IMR-90 (cell line): ENCODE results near the gene NUDCD3. TPM values are rescaled to one million over a fixed set of nuclear protein-coding genes. Genes with fewer than 3 reads are reported as not detected.

Source experiments
- ATAC-seq: fragments of 200-7000 bp; cut with Tn5 transposase; 2 replicates; pipeline ENCODE4 v1.9.1; 2020; ENCODE audit warnings: low read depth, mild to moderate bottlenecking, moderate library complexity
- BruUV-seq: library from RNA; stranded (reverse); fragments of 400-500 nt; replicated peaks from 2 replicates; lab custom pipeline; 2021; lab: Mats Ljungman, UMichigan
- CTCF ChIA-PET: fragments of 300-600 bp; formaldehyde crosslinking; extraction: SDS; loops from one replicate; lab custom pipeline; 2021; ENCODE audit warnings: antibody characterized with exemption; lab: Yijun Ruan, JAX
- POLR2A ChIA-PET: fragments of 300-600 bp; sonication (Branson Sonifier 250); formaldehyde crosslinking; loops from one replicate; lab custom pipeline; 2022; ENCODE audit warnings: antibody characterized with exemption; ENCODE audit not compliant: unreplicated experiment; lab: Charles Lee
- DNase-seq: peaks from one replicate; pipeline ENCODE4 v3.0.0; 2013
- H2AFZ ChIP-seq: replicated peaks from 2 replicates; pipeline ENCODE3; 2013; ENCODE audit warnings: low read length, mild to moderate bottlenecking; ENCODE audit not compliant: poor library complexity
- H2AK5ac ChIP-seq: 2 replicates; pipeline ENCODE4 v1.6.1; 2013; ENCODE audit warnings: low read depth, low read length, inconsistent platforms
- H2AK9ac ChIP-seq: replicated peaks from 2 replicates; pipeline ENCODE3; 2013; ENCODE audit warnings: mild to moderate bottlenecking, low read depth, low read length, moderate library complexity; ENCODE audit not compliant: poor library complexity
- H2BK120ac ChIP-seq: 2 replicates; pipeline ENCODE4 v1.6.1; 2013; ENCODE audit warnings: low read depth, low read length, inconsistent platforms
- H2BK15ac ChIP-seq: 3 replicates; pipeline ENCODE4 v1.6.1; 2013; ENCODE audit warnings: low read depth, low read length, inconsistent platforms
- H2BK20ac ChIP-seq: 2 replicates; pipeline ENCODE4 v1.6.1; 2013; ENCODE audit warnings: low read depth, mild to moderate bottlenecking, inconsistent platforms, low read length, moderate library complexity
- H2BK5ac ChIP-seq: 2 replicates; pipeline ENCODE4 v1.6.1; 2013; ENCODE audit warnings: mild to moderate bottlenecking, low read depth, low read length, inconsistent platforms; ENCODE audit not compliant: poor library complexity, severe bottlenecking
- H3K14ac ChIP-seq: replicated peaks from 2 replicates; pipeline ENCODE4 v1.6.1; 2013; ENCODE audit warnings: low read depth, low read length, inconsistent platforms
- H3K18ac ChIP-seq: 2 replicates; pipeline ENCODE4 v1.6.1; 2013; ENCODE audit warnings: low read depth, low read length, control low read depth
- H3K23ac ChIP-seq: 2 replicates; pipeline ENCODE4 v1.6.1; 2013; ENCODE audit warnings: low read depth, low read length, inconsistent platforms
- H3K27ac ChIP-seq: 2 replicates; pipeline ENCODE4 v1.5.1; 2013; ENCODE audit warnings: mild to moderate bottlenecking, control low read depth, low read length; ENCODE audit not compliant: insufficient read depth
- H3K27me3 ChIP-seq: 2 replicates; pipeline ENCODE4 v1.6.1; 2013; ENCODE audit warnings: low read length; ENCODE audit not compliant: control insufficient read depth, insufficient read depth
- H3K36me3 ChIP-seq: 2 replicates; pipeline ENCODE4 v1.6.1; 2013; ENCODE audit warnings: low read length, mixed read lengths; ENCODE audit not compliant: control insufficient read depth, insufficient read depth
- H3K4ac ChIP-seq: 2 replicates; pipeline ENCODE4 v1.6.1; 2013; ENCODE audit warnings: low read depth, low read length, inconsistent platforms
- H3K4me1 ChIP-seq: 2 replicates; pipeline ENCODE4 v1.6.1; 2013; ENCODE audit warnings: low read length, mixed read lengths; ENCODE audit not compliant: control insufficient read depth, insufficient read depth
- H3K4me2 ChIP-seq: 2 replicates; pipeline ENCODE4 v1.6.1; 2013; ENCODE audit warnings: low read depth, mild to moderate bottlenecking, control low read depth, low read length, moderate library complexity
- H3K4me3 ChIP-seq: 2 replicates; pipeline ENCODE4 v1.5.1; 2013; ENCODE audit warnings: low read depth, mild to moderate bottlenecking, control low read depth, low read length, moderate library complexity; ENCODE audit not compliant: insufficient read depth
- H3K56ac ChIP-seq: 2 replicates; pipeline ENCODE4 v1.6.1; 2013; ENCODE audit warnings: low read length, inconsistent platforms; ENCODE audit not compliant: insufficient read depth; ENCODE audit errors: extremely low read depth
- H3K79me1 ChIP-seq, 2 experiments: 2 replicates each; pipeline ENCODE4 v1.6.1; 2013; ENCODE audit warnings: low read length in 2 of 2, inconsistent platforms in 1 of 2, low read depth in 1 of 2
- H3K9ac ChIP-seq: 2 replicates; pipeline ENCODE4 v1.6.1; 2013; ENCODE audit warnings: low read depth, low read length, control low read depth
- H3K9me1 ChIP-seq: 2 replicates; pipeline ENCODE4 v1.6.1; 2013; ENCODE audit warnings: low read length, inconsistent platforms; ENCODE audit not compliant: insufficient read depth
- H3K9me3 ChIP-seq: 2 replicates; pipeline ENCODE4 v1.6.1; 2013; ENCODE audit warnings: low read length; ENCODE audit not compliant: control insufficient read depth, insufficient read depth
- H4K20me1 ChIP-seq: 2 replicates; pipeline ENCODE4 v1.6.1; 2013; ENCODE audit warnings: low read length, inconsistent platforms; ENCODE audit not compliant: insufficient read depth
- H4K5ac ChIP-seq: 2 replicates; pipeline ENCODE4 v1.6.1; 2013; ENCODE audit warnings: mild to moderate bottlenecking, low read depth, low read length, control low read depth
- H4K8ac ChIP-seq, 2 experiments: 2 replicates each; pipeline ENCODE4 v1.6.1; 2013; ENCODE audit warnings: low read depth in 2 of 2, low read length in 2 of 2, control low read depth in 1 of 2, inconsistent platforms in 1 of 2
- H4K91ac ChIP-seq: 2 replicates; pipeline ENCODE4 v1.6.1; 2013; ENCODE audit warnings: low read depth, low read length, inconsistent platforms; ENCODE audit not compliant: insufficient read depth
- BHLHE40 ChIP-seq: fragments of 150-350 bp; IDR thresholded peaks from 2 replicates; pipeline ENCODE4 v1.6.1; 2016; ENCODE audit warnings: mild to moderate bottlenecking, low read depth, low read length
- CEBPB ChIP-seq: IDR thresholded peaks from 2 replicates; pipeline ENCODE4 v1.6.1; 2012; ENCODE audit warnings: low read depth, low read length, improper control_type of control experiment
- FOS ChIP-seq: fragments of 150-350 bp; IDR thresholded peaks from 2 replicates; pipeline ENCODE4 v1.6.1; 2016; ENCODE audit warnings: low read depth, low read length
- MXI1 ChIP-seq: IDR thresholded peaks from 2 replicates; pipeline ENCODE4 v1.6.1; 2012; ENCODE audit warnings: low read depth, mild to moderate bottlenecking, low read length, moderate library complexity, borderline replicate concordance
- RFX5 ChIP-seq: IDR thresholded peaks from 2 replicates; pipeline ENCODE4 v1.8.0; 2012; ENCODE audit warnings: low read depth, mild to moderate bottlenecking, low read length, moderate library complexity
- SMC3 ChIP-seq: fragments of 150-350 bp; IDR thresholded peaks from 2 replicates; pipeline ENCODE4 v1.6.1; 2016; ENCODE audit warnings: low read depth, mild to moderate bottlenecking, antibody characterized with exemption, low read length, moderate library complexity
- WGBS, 2 experiments: methylation state at CpG; one replicate each; pipeline versions ENCODE4 v1.1.5 to v1.1.7; 2013; ENCODE audit warnings: missing lambda C conversion rate in 2 of 2; ENCODE audit not compliant: insufficient read length in 1 of 2; ENCODE audit errors: extremely low coverage in 2 of 2; 5-methylcytosine and 5-hydroxymethylcytosine counted together
- dilution Hi-C: fragments of 300-500 bp; cut with HindIII; formaldehyde crosslinking; loops from one replicate; pipeline ENCODE4 v1.14.3; 2018; ENCODE audit warnings: low sequenced_read_pairs; ENCODE audit not compliant: unreplicated experiment
- in situ Hi-C: fragments of 300-500 bp; cut with MboI; formaldehyde crosslinking; loops from 3 replicates; pipeline ENCODE4 v1.14.3; 2019; ENCODE audit warnings: low sequenced_read_pairs, inconsistent platforms, mixed read lengths
- intact Hi-C: fragments of 100-400 bp; cut with micrococcal nuclease; formaldehyde crosslinking; loops from 2 replicates; pipeline ENCODE4 v1.10.0; 2022
- polyA plus RNA-seq, 3 experiments: library from polyadenylated mRNA; depleted of rRNA; stranded (reverse); fragments of >200 nt; gene quantifications; 2 replicates each; pipeline ENCODE4 v1.2.3, GENCODE V29; 2012; ENCODE audit warnings: low replicate concordance in 1 of 3
- total RNA-seq: library from RNA; depleted of rRNA; stranded (reverse); fragments of >200 nt; gene quantifications from 2 replicates; pipeline ENCODE4 v1.2.3, GENCODE V29; 2012
- TF ChIP-seq, protein P1 (sequence below): fragments of 150-350 bp; IDR thresholded peaks from 2 replicates; pipeline ENCODE4 v1.6.1; 2016; ENCODE audit warnings: low read depth, mild to moderate bottlenecking, low read length, moderate library complexity, borderline replicate concordance

Gene NUDCD3
- total and polyA plus RNA-seq, 2 of the 4 experiments (the other 2 are of a cell fraction): 49.5 to 76.0 TPM

DNA sequence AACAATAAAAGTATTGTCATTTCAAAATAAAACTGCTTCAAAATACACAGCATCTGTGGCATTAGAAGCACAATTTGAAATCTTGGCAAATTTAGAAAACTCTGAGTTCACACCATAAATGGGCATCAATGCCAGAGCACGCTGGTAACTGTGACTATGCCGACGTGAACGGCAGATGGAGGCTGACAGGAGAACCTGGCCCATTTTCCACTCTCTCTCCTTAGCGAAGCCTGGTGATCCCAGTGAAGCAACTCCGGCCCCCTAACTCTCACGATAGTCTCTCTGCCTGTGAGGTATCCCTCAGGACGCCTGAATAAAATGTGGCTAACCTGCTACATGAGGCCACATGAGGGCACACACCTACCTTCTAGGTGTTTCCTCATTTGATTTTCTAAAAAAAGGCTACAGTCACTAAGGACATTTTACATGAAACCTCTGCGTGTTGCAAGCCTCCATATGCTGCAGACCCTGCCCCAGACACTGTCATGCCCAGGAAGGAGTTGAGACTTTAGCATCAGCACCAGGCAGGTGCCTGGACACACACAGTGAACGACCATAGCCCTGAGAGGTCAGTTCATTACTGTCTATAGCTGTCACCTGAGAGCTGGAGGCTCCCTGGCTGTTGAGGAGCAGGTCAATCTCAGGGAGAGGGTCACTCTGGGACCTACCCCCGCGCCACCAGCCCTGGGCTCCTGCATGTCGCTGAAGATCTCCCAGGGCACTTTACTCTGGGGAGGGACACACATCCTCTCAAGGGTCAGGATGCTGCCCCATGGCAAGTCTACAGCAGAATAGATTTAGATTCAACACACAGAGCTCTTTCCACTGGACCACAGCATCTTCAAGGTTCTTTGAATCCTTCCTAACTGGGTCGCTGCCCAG lies 102.1 kb downstream of the NUDCD3 start (continued):
- no peak for TF ChIP-seq SMC3

DNA sequence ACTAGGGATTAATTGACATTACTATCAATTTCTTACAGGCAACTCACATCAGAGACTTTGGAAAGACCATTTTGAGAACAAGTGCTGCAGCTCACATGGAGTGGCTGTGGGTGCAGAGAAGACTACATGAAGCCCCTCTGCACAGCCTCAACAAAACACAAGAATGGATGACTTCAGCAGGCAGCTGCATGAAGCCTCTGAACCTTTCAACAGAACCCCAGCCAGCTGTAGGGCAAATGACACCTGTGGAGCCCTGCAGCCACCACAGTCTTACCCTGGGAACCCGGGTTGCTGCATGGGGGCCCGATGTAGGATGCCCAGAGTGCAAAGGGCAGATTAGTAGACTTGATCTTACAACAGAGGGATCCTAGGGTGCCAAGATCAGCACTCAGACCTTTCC lies 103.1 kb downstream of the NUDCD3 start:
- no peak overlapping the region for H2AK9ac ChIP-seq

More for the DNA sequence above, 103.1 kb downstream of the NUDCD3 start:
- no TSS peak for BruUV-seq
- Histone ChIP-seq H3K27me3 (no peaks in the 10 kb centered on the region), H3K9me1 (peaks cover 66% of the 10 kb centered on the region), H3K4me2 (no peak overlapping the region), H3K4me1 (peaks cover 23% of the 10 kb centered on the region), H3K27ac (no peak overlapping the region), H2AFZ (no peak overlapping the region), H3K18ac (no peak overlapping the region), H2BK20ac (no peak overlapping the region), H4K20me1 (peaks cover 13% of the 10 kb centered on the region; the same call in 1 of the 2 replicates), H3K79me1 (peaks cover 7 to 75% of the 10 kb centered on the region in 2 experiments; a peak in 3 of 4 replicates), H4K5ac (no peak overlapping the region), H4K91ac (no peak overlapping the region), H3K36me3 (peaks cover 59% of the 10 kb centered on the region), H3K14ac (no peak overlapping the region), H2AK5ac (no peak overlapping the region), H3K4me3 (no peak overlapping the region), H3K23ac (no peak overlapping the region), H3K9ac (no peak overlapping the region), H2BK15ac (no peak overlapping the region), H4K8ac (no peak overlapping the region), H2BK120ac (no peak overlapping the region), H2BK5ac (no peak overlapping the region), H3K4ac (no peak overlapping the region), H3K9me3 (no peaks in the 10 kb centered on the region), H3K56ac (no peak overlapping the region)
- intact Hi-C loops (no loop called here), in situ Hi-C loops (no loop called here), dilution Hi-C loops (no loop called here)
- DNase-seq: no peak
- POLR2A ChIA-PET: no interaction called here
- no CpG with 5 or more reads among the region's 2 CpGs for WGBS, 2 experiments
- ATAC-seq: no peak
- CTCF ChIA-PET: interaction anchor here (1.5 kb wide), 1 partner anchor 28 kb away, joined by 4 read pairs; no protein-coding TSS in a partner anchor
- TF ChIP-seq FOS (no peak), BHLHE40 (no peak), MXI1 (no peak), RFX5 (no peak), SMC3 (no peak), CEBPB (no peak)
- TF ChIP-seq, protein P1, sequence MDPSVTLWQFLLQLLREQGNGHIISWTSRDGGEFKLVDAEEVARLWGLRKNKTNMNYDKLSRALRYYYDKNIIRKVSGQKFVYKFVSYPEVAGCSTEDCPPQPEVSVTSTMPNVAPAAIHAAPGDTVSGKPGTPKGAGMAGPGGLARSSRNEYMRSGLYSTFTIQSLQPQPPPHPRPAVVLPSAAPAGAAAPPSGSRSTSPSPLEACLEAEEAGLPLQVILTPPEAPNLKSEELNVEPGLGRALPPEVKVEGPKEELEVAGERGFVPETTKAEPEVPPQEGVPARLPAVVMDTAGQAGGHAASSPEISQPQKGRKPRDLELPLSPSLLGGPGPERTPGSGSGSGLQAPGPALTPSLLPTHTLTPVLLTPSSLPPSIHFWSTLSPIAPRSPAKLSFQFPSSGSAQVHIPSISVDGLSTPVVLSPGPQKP: no peak
